Erythroblast (primary cell): Measurements from ENCODE around the gene MEI1.

Source experiments
- GATA1 ChIP-seq: IDR thresholded peaks from 2 replicates; pipeline ENCODE4 v1.6.1; 2011; ENCODE audit warnings: low read depth, mild to moderate bottlenecking, control low read depth, low read length, moderate library complexity
- POLR2A ChIP-seq: IDR thresholded peaks from 2 replicates; pipeline ENCODE4 v1.6.1; 2011; ENCODE audit warnings: mild to moderate bottlenecking, low read length

DNA sequence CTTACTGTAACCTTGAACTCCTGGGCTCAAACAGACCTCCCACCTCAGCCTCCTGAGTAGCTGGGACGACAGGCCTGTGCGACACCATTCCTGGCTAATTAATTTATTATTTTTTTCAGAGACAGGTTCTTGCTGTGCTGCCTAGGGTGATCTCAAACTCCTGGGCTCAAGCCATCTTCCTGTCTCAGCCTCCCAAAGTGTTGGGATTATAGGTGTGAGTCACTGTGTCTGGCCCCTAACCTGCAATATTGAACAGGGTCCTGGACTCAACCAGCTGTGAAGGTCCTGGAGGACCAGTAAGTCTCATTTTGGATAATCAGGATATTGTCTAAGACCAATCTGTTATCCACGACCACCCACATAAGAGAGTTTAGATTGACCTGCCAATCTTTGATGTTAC is 116.4 kb downstream of the MEI1 start:
- TF ChIP-seq POLR2A (no peak), GATA1 (no peak)
